Chondrocyte (in vitro differentiated cells): ENCODE results near the gene HYDIN. TPM values are rescaled to one million over a fixed set of nuclear protein-coding genes. Genes with fewer than 3 reads are reported as not detected.

Source experiments
- DNase-seq: peaks from one replicate; pipeline ENCODE4 v3.0.0; 2021; ENCODE audit warnings: mixed read lengths, low spot score
- H3K27ac Mint-ChIP-seq: one replicate; pipeline ENCODE4 v1.8.0; 2021; ENCODE audit warnings: mild to moderate bottlenecking, moderate library complexity, mixed read lengths; ENCODE audit not compliant: unreplicated experiment
- H3K27me3 Mint-ChIP-seq: 2 replicates; pipeline ENCODE4 v1.8.0; 2021; ENCODE audit warnings: low read depth, mixed read lengths
- H3K36me3 Mint-ChIP-seq: 2 replicates; pipeline ENCODE4 v1.8.0; 2021; ENCODE audit warnings: low read depth, mixed read lengths
- H3K4me1 Mint-ChIP-seq: 2 replicates; pipeline ENCODE4 v1.8.0; 2021; ENCODE audit warnings: low read depth, mild to moderate bottlenecking, mixed read lengths
- H3K4me3 Mint-ChIP-seq: one replicate; pipeline ENCODE4 v1.8.0; 2021; ENCODE audit warnings: mild to moderate bottlenecking, moderate library complexity, mixed read lengths; ENCODE audit not compliant: unreplicated experiment
- H3K9me3 Mint-ChIP-seq: 2 replicates; pipeline ENCODE4 v1.8.0; 2021; ENCODE audit warnings: low read depth, mixed read lengths
- CTCF ChIP-seq: fragments of 200-600 bp; sonication (generic); IDR thresholded peaks from 2 replicates; pipeline ENCODE4 v1.5.0; 2021; ENCODE audit warnings: antibody characterized with exemption, mild to moderate bottlenecking, moderate library complexity
- total RNA-seq: library from RNA; stranded (reverse); gene quantifications from 3 replicates; pipeline ENCODE4 v1.2.1, GENCODE V29; 2021

The HYDIN gene
- total RNA-seq, 1 donor from 2014 or later: not detected

GRCh38 chr16:70774261-70774660 is 456.3 kb downstream of the HYDIN start:
- Mint-ChIP-seq H3K27ac (no peak overlapping the region), H3K36me3 (peaks cover 10% of the 10 kb centered on the region), H3K4me1 (peaks cover 45% of the 10 kb centered on the region), H3K9me3 (no peaks in the 10 kb centered on the region), H3K27me3 (no peaks in the 10 kb centered on the region), H3K4me3 (no peak overlapping the region)
- TF ChIP-seq CTCF: no peak
- DNase-seq: peak; percentile 48

GRCh38 chr16:70772493-70772892 is 458.0 kb downstream of the HYDIN start:
- no peak for TF ChIP-seq CTCF
- no peaks in the 10 kb centered on the region for H3K27me3 Mint-ChIP-seq
- H3K4me1 Mint-ChIP-seq: peaks cover 44% of the 10 kb centered on the region
- no peak for DNase-seq
- H3K9me3 Mint-ChIP-seq: no peaks in the 10 kb centered on the region
- H3K4me3 Mint-ChIP-seq: no peak overlapping the region
- peaks cover 6% of the 10 kb centered on the region for H3K36me3 Mint-ChIP-seq
- H3K27ac Mint-ChIP-seq: peak overlapping the region; percentile 0

GRCh38 chr16:70770626-70771552 is 459.6 kb downstream of the HYDIN start:
- H3K4me3 Mint-ChIP-seq: no peak overlapping the region
- H3K4me1 Mint-ChIP-seq: peaks cover 54% of the 10 kb centered on the region
- DNase-seq: peak; percentile 40
- TF ChIP-seq CTCF: peak; percentile 98
- peaks cover 3% of the 10 kb centered on the region for H3K36me3 Mint-ChIP-seq
- H3K27ac Mint-ChIP-seq: peak overlapping the region; percentile 49
- H3K27me3 Mint-ChIP-seq: no peaks in the 10 kb centered on the region
- no peaks in the 10 kb centered on the region for H3K9me3 Mint-ChIP-seq

GRCh38 chr16:70770291-70770625 is 460.3 kb downstream of the HYDIN start:
- no peak for DNase-seq
- Mint-ChIP-seq H3K4me3 (no peak overlapping the region), H3K27me3 (no peaks in the 10 kb centered on the region), H3K36me3 (peaks cover 3% of the 10 kb centered on the region), H3K27ac (peak overlapping the region; percentile 5), H3K9me3 (no peaks in the 10 kb centered on the region), H3K4me1 (peaks cover 58% of the 10 kb centered on the region)
- no peak for TF ChIP-seq CTCF

GRCh38 chr16:70769761-70770160 is 460.8 kb downstream of the HYDIN start:
- Mint-ChIP-seq H3K9me3 (no peaks in the 10 kb centered on the region), H3K36me3 (peaks cover 3% of the 10 kb centered on the region), H3K4me3 (no peak overlapping the region), H3K4me1 (peaks cover 58% of the 10 kb centered on the region), H3K27me3 (no peaks in the 10 kb centered on the region), H3K27ac (peak overlapping the region; percentile 17)
- no peak for DNase-seq
- TF ChIP-seq CTCF: no peak
